Hematopoietic multipotent progenitor cell treated with erythropoietin and hydrocortisone succinate and interleukin-3 and kit ligand, for 17 days (in vitro differentiated cells): Measurements from ENCODE around the gene KRTAP10-8.
"Not testable (repeated sequence)": the region's sequence is repeated elsewhere in the genome, so short reads cannot be mapped to it uniquely, and the experiment has no call there.

Experiments
- DNase-seq: peaks from one replicate; pipeline ENCODE4 v3.0.0-alpha.2; 2015; ENCODE audit warnings: low spot score

Gene KRTAP10-8

DNA sequence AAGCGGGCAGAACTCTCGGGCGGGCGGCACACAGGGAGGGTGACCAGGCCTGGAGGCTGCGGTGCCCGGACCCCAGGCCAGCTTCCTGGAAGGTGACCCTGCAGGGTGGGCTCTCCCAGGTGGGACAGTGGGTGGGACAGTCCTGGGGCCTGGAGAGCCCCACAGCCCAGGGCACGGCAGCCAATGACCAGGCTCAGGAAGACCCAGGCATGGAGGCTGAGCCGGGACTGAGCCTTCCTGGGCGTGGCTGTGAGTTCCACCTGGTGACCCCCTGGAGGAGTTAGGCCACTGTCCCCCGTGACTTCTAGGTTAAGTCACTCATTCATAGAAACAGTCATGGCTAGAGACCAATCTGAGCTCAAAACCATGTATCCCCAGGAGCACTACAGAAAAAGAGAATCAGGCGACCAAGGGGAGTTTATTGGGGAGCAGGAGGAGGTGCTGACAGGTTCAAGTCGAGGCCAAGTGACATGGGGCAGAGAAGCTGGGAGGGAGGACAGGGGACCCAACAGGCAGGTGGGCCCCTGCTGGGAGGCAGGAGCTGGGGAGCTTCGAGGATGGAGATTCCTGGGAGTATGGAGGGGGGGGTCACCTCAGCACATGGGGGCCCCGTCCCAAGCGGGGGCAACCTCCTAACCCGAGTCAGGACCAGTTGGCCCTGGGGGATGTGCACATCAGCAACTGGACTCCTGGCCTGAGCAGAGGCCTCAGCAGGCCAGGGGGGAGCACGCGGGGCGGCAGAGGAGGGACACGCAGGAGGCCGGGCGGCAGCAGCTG lies 32.6 kb upstream of the KRTAP10-8 start:
- no peak for DNase-seq

DNA sequence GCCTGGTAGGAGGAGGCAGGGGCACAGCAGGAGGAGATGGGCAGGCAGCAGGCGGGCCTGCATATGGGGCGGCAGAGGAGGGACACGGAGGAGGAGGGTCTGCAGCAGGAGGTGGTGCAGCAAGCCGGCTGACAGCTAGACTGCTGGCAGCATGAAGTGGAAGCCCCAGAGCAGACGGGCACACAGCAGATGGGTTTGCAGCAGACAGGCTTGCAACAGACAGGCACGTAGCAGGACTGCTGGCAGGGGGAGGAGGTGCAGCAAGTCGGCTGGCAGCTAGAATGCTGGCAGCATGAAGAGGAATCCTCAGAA lies 32.1 kb upstream of the KRTAP10-8 start:
- DNase-seq = no peak

DNA sequence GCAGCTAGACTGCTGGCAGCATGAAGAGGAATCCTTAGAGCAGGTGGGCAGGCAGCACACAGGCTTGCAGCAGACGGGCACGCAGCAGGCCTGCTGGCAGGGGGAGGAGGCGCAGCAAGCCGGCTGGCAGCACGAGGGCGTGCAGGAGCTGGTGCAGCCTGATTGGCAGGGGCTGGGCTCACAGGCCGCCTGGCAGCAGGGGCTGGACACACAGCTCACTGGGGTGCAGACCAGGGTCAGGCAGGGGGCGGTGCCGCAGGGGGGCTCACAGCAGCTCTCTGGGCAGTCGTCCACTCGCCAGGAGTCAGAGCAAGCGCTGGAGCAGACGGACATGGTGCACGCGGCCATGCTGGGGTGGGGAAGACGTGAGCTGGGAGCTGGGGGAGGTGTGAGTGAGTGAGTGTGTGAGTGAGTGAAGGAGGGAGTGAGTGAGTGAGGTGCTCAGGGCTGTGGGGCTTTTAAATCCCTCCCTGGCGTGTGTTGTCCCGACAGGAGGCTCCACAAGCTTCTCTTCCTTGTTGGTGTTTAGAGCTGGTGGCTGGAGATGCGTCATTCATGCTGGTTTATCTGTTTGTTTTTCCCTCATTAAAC lies 31.6 kb upstream of the KRTAP10-8 start, which contains the start of gene KRTAP10-5:
KRTAP10-5 (minus strand) TSS at position 374 of the 591 bp plus-strand sequence; CDS start at position 348, 26 bp downstream.
- not testable (repeated sequence) for DNase-seq

DNA sequence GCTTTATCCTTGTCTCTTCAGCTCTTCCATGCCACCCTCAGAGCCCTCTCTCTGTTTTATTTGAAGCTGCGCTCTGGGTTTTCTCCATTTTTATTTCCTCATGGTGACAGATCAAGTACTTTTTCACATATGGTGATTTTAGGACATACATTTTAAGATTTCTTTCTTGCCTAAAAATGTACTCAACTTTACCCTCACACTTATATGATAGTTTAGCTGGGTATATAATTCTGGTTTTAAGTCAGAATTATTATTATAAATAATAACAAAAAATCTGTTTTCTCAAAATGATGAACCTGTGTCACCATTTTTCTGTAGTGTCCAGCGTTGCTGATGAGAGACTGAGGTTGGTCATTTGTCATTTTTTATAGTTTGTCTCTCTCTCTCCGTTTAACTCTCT lies 30.7 kb upstream of the KRTAP10-8 start:
- no peak for DNase-seq

DNA sequence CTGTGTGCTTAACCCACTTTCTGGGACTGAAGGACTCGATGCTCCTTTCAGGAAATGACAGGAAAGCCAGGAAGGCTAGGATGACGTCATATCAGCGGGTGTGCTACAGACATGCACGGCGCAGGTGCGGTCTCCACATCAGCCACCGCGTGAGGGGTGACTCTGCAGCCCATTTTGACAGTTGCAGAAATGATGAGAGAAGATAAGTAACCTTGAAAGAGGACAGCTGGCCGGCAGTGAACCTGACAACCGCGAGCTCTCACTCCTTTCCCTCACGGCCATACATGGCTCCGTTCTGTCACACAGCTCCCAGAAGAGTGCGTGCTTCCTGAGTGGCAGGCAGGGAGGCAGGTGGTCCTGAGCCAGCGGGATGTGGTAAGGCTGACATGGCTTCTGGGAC lies 29.8 kb upstream of the KRTAP10-8 start:
- no peak for DNase-seq

DNA sequence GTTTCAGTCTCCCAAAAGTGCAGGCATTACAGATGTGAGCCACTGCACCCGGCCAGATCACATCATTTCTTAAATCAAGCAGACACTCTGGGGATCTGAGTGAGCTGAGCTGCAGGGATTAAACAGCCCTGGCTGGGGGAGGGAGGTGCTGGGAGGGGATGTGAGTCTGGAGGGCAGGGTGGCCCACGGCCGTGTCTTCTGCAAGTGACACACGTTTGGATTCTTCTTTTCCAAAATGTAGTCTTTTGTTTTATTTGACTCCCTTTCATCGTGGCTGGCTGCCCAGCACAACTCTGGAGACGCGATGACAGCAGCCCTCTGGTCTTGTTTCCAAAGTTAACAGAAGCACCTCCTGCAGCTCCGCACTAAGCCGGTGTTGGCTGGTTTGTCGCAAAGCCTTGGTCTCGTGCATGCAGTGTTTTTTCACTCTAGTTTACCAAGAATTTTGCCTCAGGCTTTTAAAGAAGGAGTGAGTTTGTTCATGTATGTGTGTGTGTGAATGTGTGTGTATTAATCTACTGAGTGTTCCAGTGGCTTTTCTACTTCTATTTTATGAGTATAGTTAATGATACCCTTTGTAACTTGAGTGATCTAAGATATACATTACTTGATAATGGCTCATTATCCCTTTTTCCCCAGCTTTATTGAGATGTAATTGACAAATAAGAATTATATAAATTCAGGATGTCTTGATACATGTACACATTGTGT lies 28.6 kb upstream of the KRTAP10-8 start:
- DNase-seq = no peak

DNA sequence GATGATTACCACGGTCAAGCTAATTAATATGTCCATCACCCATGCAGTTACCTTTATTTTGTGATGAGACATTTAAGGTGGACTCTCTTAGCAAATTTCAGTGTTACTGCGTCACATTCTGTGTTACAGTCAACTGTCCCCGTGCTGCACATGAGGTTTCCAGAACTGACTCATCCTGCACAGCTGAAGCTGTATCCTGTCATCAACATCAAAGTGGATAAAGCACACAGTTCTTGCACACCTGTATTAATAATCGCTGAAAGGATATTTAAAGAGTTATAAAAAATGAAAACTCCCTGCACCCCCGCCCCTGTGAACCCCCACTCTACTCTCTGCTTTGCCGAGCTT lies 28.1 kb upstream of the KRTAP10-8 start:
- DNase-seq = no peak

DNA sequence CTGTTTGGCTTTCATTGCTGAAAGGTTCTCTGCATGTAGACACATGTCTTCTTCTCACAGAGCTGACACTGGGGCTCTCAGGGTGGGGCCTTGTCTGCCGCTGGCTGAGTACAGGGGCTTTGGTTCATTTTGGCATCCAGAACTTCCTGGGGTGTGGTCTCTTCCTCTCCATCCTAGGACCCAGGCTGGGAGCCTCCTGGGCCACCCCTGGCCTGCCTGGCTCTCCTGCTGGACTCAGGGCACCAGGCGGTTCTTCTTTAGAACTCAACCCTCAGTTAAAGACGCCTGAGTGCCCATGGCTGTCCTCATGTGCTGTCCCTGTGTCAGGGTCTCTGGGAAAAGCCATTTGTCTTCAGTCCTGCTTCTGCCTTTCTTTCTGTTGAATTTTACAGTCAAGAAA lies 26.0 kb upstream of the KRTAP10-8 start:
- DNase-seq = no peak

DNA sequence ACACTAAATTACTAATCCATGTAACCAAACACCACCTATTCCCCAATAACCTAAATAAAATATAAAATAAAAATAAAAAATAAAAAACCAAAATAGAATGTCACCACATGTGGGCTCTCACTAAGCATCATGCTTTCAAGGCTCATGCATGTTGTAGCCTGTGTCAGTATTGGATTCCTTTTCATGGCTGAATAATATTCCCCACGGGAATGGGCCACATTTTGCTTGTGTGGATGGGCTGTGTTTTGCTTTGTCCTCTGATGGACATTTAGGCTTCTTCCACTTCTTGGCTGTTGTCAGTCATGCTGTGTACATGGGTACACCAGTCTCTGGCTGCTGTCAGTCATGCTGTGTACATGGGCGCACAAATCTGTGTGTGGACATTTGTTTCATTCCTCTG lies 22.8 kb upstream of the KRTAP10-8 start:
- no peak for DNase-seq

DNA sequence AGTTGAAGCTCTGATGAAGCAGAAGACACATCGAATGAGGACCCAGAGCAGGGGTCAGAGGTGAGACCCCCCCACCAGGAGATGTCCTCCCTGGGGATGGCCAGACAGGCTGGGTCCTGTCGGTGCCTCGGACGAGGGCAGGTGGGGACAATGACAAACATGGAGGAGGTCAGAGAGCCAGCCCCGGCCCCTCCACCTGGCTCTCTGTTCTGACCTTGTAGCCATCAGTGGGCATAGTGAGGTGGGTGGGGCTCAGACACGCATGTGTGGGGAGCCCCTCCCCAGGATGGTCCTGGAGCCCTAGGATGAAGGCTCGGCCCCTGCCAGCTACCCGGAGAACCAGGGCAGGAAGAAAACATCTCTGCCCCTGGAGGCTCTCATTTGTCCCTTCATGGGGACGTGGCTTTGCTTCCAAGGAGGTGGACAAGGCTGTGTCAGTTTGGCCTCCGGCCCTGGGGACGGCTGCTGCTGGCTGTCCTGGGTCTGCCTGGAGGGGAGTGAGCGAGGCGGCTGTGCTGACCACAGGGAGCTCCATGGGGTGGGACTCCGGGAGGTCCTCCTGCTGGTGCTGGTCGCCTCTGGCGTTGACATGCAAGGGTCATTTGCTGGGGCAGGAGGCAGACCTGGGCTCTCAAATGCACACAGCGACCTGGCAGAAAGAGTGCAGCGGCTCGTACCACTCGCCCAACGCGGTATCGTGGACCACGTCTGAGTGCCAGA lies 22.1 kb upstream of the KRTAP10-8 start:
- no peak for DNase-seq

DNA sequence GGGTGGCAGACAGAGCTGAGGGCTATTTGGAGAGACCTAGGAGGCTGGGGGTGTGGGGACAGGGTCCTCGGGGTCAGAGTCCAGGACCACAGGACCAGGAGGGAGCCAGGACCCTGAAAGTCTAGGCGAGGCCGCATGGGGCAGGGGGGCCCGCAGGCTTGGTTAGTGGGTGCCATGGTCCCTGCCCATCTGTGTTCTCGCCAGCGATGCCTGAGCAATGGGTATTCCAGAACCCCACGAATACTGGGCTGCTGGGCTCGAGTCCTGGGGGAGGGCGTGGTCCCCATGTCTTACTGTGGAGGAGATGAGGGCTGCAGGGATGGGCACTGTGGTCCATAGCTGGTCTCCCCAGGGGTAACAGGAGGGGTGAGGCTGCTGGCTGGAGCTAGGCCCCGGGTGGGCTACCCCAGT lies 21.6 kb upstream of the KRTAP10-8 start:
- no peak for DNase-seq

DNA sequence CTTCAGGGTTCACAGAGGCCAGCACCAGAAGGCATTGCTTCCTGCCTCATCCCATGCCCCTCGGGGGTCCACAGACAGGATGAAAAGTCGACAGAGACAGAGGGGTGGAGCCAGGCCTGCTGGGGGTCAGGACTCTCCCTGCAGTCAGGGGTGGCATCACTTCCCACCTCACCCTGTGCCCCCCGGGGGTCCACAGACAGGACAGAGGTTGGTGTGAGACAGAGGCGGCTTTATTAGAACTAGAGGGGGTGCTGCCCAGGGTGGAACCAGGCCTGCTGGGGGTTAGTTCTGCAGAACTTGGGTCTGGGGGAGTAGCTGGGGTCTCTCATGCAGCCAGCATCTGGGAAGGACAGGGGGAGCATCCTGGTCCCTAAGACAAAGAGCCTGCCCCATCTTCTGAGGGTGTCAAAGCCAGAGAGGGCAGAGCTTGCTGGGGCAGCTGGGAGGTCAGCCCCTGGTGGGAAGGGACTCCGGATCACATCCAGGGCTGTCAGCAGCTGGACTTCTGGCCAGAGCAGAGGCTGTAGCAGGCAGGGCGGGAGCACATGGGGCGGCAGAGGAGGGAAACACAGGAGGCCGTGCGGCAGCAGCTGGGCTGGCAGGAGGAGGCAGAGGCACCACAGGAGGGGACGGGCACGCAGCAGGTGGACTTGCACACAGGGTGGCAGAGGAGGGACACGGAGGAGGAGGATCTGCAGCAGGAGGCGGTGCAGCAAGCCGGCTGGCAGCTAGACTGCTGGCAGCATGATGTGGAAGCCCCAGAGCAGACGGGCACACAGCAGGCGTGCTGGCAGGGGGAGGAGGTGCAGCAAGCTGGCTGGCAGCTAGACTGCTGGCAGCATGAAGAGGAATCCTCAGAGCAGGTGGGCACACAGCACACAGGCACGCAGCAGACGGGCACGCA lies 20.7 kb upstream of the KRTAP10-8 start:
- not testable (repeated sequence) for DNase-seq

DNA sequence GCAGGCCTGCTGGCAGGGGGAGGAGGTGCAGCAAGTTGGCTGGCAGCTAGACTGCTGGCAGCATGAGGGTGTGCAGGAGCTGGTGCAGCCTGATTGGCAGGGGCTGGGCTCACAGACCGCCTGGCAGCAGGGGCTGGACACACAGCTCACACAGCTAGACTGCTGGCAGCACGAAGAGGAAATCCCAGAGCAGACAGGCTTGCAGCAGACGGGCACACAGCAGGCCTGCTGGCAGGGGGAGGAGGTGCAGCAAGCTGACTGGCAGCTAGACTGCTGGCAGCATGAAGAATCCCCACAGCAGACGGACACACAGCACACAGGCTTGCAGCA lies 20.1 kb upstream of the KRTAP10-8 start:
- not testable (repeated sequence) for DNase-seq

DNA sequence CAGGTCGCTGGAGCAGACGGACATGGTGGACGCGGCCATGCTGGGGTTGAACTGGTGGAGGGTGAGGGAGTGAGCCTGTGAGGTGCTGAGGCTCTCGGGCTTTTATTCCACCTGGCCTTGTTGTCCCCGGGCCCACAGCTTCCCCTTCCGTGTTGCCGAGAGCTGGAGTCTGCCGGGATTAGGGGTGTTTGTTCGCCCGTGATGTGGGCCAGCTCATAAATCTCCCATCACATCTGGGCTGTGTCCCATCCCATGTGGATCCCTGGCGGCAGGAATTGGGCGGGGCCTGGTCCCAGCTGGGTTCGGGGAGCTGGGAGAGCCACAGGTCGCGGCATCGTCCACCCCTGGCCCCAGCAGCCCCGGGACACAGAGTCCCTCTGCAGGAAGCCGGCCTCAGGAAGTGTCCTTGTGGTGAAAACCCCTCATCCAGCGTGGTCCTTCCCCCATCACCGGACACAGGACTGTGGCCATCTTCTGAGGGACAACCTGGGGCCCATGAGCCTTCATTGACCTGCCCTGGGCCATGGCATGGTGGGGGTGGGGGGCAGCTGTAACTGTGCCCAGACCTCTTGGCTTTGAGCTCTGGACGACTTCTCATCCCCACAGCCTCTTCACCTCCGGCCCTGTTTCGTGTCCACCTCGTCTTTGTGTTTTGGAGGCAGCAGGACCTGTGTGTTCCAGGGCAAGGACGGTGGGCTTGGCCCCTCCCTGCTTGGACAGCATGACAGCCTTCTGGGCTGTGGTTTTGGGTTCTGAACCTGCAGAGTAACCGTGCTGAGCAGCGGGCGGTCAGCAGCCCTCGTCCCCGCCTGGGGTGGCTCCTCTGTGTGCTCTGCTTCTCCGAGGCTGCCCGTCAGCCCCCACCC lies 19.2 kb upstream of the KRTAP10-8 start, which contains the start of gene KRTAP10-6:
KRTAP10-6 (minus strand) TSS at position 60 of the 866 bp plus-strand sequence; CDS start at position 39, 21 bp downstream.
- DNase-seq = no peak

DNA sequence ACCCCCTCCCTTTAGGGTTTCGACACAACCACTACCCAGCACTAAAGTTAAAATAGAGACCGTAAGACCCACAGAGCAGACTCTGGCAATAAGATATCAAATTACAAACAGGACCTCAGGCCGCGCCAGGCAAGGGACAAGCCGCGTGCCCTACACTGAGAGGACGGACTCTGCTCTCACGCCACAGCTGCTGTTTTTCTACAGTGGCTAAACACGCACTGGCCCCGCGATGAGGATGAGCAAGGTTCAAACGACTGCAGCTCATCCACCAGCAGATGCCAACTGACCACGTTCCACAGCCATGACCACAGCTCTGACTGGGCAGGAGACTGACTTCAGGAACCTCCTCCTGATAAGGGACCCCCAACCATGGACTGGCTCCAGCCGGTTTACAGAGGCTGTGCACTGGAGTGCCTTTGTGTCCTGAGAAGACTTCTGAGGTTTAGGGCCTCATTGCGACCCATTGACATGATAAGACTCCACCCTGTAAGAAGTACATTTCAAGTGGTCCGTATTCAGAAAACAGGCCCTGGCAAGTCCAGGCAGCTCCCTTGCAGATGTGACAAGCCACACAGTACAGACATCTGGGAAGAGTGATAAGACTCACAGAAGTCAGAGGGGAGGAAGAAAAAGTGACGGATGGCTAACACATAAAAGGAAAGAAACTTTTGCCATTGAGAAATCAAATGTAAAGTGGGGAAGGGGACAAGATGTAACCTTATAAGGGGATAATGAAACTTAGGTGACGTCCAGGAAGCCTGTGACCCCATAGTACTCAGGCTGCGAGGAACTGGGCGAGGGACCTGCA lies 18.1 kb upstream of the KRTAP10-8 start:
- peak; percentile 72 for DNase-seq

DNA sequence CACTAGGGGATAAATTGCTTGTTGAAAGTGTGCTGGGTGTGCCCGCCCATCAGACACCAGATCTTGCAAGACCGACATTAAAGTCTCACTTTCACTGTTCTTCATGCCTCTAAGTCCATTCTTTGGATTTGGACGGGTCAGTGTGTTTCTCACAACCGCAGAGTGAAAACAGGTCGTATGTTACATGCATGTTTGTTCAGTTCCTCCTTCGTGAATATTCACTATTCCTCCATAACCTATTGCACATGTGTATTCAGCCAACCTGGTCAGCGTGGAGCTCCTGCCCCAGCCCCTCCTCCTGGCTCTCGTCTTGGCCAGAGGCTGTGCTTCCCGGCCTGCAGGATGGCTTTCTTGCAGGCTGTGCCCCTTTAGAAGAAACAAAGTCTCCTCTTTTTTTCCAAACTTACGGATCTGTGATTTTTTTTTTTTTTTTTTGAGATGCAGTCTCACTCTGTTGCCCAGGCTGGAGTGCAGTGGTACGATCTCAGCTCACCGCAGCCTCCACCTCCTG lies 17.4 kb upstream of the KRTAP10-8 start:
- DNase-seq = no peak

DNA sequence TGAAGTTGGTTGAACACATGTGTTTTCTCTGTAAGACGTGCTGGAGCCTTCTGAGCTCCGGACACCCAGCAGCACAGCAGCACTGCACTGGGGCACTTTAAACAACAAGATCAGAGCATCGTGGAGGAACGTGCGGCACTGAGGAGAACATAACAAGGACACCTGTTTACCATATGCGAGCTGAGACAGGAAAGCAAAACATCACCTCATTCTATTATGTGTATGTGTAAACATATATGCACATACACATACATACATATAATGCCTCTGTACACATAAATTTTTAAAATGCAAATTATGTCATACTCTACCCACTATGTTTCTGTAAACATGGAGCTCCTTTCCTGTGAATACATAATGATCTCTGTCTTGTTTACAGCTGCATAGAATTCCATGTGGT lies 16.4 kb upstream of the KRTAP10-8 start:
- no peak for DNase-seq

DNA sequence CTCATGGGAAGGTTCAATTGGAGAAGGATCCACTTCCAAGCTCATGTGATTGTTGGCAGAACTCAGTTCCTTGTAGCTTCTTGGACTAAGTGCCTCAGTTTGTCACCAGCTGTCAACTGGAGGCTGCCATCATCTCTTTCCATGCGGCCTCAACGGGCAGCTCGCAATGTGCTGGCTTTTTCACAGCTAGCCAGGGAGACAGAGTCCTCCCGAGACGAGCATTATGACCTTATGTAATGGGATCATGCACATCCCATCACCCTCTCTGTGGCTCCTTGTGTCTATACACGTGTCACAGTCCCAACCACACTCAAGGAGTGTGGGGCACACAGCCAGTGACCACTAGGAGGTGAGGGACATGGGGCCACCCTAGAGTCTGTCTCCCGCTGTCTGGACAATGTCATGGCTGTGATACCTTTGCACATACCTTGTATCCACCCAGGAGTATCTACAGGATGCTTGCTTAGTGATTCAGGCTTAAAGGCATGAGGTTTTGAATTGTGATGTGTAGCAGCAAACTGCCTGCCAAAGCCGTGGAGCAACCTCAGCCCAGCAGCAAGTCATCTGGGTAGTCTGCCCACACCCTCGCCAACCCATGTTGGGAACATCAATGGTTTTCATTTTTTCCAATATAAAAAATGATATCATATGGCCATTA lies 15.7 kb upstream of the KRTAP10-8 start:
- DNase-seq = no peak

DNA sequence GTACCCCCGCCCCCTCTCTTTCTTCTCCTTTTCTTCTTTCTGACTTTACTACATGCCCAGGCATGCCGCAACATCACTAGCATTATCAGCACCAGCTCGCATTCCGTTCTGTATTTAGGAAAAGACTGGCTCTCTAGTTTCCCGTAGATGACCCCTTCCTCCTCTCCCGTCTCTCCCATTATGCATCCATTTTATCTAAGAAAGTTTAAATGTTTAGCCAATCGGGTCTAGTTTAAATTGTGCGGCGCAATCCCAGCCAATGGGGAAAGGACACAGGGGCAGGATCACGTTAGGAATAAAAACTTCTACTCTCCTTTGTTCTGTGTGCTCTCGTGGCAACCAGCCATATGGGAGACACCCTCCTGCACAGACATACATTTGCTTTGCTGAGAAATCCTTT lies 13.8 kb upstream of the KRTAP10-8 start:
- DNase-seq = no peak
